Fibroblast of gingiva (primary cell): Measurements from ENCODE around the gene GPR176.

Experiments
- DNase-seq: peaks from one replicate; pipeline ENCODE4 v3.0.0-alpha.2; 2011; ENCODE audit warnings: low read depth

GPR176 gene, protein sequence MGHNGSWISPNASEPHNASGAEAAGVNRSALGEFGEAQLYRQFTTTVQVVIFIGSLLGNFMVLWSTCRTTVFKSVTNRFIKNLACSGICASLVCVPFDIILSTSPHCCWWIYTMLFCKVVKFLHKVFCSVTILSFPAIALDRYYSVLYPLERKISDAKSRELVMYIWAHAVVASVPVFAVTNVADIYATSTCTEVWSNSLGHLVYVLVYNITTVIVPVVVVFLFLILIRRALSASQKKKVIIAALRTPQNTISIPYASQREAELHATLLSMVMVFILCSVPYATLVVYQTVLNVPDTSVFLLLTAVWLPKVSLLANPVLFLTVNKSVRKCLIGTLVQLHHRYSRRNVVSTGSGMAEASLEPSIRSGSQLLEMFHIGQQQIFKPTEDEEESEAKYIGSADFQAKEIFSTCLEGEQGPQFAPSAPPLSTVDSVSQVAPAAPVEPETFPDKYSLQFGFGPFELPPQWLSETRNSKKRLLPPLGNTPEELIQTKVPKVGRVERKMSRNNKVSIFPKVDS

DNA sequence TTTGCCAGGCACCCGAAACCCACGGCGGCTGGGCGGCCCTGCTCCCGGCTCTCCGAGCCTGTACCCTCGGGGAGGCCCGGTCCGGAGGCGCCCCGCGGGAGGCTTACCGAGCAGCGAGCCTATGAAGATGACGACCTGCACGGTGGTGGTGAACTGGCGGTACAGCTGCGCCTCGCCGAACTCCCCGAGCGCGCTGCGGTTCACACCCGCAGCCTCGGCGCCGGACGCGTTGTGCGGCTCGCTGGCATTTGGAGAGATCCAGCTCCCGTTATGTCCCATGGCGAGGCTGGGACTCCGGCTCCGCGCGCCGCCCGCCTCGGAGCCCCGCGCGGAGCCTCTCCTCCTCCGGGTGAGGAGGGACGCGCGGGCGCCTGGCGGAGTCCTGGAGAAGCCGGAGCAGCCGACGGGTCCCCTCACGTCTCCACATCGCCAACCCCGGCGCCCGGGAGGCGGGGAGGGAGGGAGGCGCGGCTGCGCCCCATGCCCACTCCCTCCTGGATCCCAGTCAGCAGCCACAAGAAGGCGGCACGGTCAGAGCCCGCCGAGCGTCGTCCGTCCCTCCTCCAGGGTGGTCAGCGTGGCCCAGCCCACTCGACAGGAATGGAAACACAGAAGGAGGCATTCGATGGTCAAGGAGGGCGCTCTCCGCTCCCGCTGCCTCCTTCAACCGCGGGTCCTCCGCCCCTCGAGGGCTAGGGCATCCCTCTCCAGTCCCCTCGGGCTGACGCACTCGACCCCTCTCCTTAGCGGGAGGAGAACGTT is at the start of gene GPR176:
GPR176 (minus strand) TSS at position 519 of the 762 bp plus-strand sequence; CDS start at position 279, 240 bp downstream.
- peak; percentile 96 for DNase-seq

DNA sequence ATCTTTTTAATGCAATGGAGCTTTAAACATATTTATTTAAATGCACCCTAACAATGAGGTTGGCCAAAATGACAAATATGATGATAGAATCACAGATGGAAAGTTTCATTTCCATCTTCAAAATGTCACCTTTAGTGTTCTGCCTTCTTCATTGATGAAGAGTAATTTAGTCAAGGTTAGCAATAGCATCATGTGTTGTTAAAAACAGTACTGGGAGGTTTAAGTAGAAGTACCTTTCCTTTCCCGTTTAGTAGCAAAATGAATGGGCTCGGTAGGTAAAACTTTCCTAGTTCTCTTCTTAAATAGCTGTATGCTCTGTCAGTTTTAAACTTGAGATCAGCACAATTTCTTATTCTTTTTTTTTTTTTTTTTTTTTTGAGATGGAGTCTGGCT is 48.9 kb upstream of the GPR176 start:
- no peak for DNase-seq

DNA sequence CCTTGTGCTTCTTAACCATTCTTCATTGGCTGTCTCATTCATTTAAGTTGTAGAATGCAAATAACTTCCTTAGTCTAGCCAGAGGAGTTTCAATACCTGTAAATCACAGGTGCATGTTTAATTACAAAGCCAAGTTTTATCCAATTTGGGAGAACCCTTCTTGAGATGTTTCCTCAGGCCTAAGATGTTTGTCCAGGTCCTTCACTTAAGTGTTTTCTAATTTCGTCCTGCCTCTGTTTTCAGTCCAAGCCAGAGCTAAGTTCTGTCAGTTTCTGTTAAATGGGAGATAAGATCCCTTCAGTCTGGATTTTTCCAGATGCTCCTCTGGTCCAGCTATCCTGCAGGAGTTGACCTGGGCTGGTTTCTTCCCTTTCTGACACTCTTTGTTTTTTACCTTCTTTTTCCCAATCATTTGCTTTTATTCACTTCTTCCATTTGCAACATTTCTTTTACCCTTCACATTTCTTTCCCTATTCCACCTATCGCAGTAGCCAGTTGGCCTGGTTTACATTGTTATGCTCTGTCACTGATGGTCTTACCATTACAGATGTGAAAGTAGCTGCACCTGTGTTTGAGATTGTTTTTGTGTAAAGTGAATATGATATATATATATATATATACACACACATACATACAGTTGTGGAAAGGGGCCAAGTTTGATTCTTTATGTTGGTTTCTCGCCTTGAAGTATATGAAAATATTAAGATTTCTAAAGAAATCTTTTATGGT is 48.4 kb upstream of the GPR176 start:
- no peak for DNase-seq

DNA sequence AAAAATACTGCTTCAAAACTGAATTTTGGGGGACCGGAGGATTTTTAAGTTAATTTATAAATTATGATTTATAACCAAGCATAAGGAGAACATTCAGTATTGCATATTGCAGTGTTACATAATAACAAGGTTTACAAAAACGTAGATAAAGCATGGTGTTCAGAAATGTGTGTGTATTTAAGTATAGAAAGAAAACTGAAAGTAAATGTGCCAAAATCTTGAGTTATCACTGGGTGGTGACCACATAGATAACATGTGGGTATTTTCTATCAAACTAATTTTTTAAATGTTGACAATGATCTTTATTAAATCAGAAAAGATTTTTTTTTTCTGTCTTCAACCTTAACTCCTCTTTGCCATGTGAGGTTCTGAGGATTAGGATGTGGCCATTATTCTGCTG is 46.5 kb upstream of the GPR176 start:
- DNase-seq: no peak

DNA sequence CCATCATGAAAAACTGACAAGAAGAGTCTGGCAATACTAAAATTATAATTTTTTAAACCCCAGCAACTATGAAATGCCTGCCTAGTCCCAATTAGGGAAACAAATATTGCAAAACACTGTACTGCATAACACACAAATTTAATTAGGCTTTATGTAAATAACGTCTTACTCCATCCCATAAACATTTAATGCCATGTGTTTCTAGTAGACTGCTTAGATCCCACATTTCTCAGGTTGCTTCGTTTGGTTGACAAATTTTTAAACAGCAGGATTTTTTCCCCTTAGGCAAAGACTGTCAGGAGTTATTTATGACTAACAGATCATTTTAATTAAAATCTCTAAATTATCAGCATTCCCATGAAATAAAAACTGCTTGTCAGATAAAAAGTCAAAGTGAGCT is 43.7 kb upstream of the GPR176 start:
- peak; percentile 92 for DNase-seq

DNA sequence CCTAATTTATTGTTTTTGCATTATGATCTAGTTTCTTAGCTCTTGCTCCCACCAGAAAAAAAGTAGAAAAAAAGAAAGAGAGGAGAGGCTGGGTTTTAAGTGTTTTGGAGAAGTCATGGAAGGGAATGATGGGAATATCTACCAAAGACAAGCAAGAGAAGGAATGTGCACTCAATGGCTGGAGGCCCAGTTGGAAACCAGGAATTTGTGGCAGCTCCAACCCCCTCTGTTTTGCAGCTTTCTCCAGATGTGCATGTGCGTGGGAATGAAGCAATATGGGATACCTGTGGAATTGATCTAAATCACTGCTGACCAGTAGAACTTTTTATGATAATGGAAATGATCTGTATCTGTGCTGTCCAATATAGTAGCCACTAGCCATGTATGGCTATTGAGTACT is 41.0 kb upstream of the GPR176 start:
- DNase-seq: peak; percentile 50

DNA sequence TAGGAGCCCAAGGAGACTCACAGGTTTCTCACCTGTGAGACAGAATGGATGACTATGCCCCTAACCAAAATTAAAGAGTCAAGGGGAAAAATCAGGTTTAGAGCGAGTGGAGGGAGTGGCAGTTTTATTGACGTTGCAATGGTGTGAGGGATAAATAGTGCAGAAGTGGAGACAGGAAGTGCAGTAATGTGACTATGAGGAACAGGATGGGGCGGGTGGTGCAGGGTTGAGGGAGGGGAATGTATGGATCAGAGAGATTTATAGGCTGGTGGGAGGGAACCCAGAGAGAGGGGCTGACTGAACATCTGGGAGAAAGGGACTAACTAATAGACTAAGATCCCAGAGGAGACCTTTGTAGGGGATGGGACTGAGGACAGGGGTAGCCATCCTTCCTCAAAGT is 40.3 kb upstream of the GPR176 start:
- no peak for DNase-seq

DNA sequence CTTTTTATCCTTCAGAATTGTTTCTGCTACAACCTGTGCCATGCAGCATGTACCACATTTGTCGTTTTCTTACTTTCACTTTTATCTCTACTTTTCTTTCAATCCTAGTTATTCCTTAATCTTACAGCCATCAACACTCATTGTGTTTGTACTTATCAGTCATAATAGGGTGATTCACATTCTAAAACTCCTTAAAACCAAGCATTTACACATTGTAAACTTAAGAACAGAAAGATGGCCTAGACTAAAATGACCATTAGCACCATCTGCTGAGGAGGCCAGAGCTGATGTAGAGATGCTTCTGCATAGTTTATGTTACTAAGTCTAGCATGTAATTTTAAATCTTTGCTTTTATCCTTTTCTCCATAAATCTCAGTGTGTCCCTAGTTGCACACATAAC is 39.3 kb upstream of the GPR176 start:
- no peak for DNase-seq

DNA sequence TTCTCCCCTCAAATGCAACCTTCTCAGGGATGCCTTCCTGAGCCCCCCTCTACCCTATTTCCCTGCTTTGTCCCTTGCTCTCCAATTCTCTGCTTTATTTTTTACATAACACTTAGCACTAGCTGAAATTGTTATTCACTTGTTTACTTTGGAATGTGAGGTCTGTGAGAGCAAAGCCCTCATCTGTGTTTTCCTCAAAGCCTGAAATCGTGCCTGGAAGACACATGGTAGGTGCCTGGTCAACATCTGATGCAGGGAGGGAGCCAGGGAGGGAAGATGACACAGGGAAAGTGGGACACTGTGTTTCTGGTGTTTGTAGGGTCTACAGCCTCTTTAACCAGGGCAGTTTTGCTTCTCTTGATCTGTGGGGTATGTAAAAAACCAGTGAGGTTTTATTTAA is 37.4 kb upstream of the GPR176 start:
- no peak for DNase-seq

DNA sequence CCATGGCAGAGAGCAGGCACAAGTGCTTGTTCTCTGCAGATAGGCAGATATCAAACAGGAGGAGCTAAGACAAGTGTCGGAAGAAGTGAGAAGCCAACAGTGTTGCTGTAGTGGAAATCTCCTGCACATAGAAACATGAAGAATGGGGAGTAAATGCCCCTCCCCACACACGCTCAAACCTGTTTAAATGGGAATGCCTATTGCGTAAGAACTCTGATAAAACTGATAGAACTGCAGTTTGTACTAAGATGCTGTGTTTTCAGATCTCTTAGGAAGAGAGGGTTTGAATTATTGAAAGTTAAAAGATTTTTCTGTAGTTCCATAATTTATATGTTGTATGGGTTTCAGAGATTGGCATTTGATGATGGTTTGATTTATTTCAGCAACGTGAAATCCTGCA is 33.5 kb upstream of the GPR176 start:
- no peak for DNase-seq

DNA sequence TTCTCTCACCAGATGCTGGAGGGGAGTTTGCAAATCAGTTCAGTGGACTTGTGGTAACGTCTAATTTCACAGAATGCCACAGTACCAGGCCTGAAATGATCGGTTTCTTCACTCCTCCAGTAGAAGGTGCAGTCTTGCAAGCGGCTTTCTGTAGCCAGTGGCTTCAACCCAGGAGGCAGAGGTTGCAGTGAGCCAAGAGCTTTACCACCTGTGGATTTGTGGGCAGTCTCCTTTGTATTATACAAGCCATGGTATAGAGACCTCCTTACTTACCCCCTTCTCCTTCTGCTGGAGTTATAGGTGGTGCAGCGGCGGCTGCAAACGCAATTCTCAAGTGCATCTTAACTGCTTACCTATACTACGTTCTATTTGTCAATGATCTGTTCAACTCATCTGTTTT is 31.5 kb upstream of the GPR176 start:
- DNase-seq: no peak

DNA sequence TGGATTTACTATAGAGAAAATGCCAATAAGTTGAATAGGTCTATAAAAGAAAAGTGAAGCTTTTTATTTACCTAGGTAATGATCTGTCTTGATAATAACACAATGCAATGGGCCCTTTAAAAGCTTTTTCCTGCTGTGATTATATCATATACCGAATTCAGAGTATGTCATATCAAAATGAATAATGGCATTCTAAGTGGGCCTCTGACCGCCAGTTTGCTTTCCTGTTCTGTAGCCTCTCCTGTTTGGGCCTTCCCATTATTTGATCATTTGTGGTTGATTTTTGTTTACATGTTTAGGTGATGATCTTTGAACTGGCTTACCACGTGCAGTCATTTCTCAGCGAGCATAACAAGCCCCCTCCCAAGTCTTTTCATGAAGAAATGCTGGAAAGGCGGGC is 28.8 kb upstream of the GPR176 start:
- no peak for DNase-seq

DNA sequence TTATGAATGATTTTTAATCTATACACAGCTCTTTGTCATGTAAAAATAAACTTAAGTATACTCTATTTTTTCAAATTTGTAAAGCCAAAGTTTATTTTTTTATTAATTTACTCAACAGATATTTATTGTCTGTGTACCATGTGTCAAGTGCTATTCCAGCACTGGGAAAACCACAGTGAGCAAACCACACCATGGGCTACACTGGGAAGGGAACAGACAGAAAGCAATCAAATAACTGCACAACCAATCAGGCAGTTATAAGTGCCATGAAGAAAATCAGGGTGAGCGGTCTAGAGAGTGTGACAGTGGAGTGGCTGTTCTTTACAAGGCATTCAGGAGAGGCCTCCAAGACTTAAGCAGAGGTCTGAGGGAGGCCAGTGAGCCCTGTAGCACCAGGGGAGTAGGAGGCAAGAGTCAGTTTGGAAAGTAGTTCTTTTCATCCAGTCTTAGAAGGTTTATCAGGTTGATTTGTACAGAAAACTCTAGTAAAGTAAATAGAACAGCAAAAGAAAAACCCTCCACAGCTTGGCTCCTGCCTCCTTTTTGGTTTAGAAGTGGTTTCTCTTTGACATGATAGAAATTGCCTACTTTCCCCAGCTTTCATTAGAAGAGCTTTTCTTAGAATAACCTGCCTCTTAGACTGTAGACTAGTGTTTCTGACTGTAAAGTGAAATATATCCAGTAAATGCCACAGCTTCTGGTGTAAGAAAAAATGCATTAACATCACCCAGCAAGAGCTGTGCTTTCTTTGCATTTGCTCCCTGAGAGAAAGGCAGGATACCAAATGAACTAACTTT is 27.5 kb upstream of the GPR176 start:
- no peak for DNase-seq

DNA sequence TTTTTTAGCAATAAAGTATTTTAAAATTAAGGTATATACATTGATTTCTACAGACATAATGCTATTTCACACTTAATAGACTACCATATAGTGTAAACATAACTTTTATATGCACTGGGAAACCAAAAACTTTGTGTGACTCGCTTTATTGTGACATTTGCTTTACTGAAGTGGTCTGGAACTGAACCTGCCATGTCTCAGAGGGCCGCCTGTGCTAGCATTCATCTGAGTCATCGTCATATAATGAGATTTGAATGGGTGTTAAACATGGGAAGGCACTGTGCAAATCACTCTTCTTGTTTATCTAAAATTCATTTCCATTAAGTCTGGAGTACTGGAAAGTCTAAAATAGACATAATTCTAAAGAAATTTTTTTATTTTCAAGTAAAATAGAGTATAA is 26.8 kb upstream of the GPR176 start:
- no peak for DNase-seq

DNA sequence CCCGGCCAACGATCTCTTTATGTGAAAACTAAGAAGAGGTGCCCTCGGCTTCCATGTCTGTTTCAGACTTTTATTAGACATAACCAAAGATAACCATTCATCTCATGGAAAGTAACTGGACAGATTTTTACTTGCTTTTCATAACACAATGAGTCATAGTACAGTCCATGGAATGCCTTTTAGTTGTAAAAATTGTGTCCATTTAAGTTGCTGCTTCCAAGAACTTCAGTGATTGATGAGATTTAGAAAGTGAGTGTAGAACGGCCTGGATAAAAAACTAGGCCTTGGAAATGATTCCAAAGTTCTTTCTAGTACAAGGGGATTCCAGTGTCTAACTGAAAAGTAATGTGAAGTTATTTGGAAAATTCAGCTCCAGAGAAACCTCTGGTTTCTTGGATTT is 24.7 kb upstream of the GPR176 start:
- no peak for DNase-seq

DNA sequence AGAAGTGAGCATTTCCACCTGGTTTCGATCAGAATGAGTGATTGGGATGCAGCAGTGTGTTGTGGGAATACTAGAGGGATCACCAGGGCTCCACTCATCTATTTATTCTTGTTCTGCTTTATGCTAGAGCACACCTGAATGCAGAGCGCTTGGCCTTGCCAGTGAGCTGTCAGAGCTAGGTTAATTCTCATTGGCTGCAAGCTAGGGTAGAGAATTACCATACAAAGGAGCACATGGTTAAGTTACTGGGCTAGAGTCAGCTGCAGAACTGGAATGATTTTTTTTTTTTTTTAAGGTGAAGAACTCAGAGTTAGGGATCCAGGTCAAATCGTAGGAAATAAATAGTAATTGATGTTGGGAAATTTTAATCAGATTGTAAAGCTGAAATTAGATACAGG is 22.7 kb upstream of the GPR176 start:
- no peak for DNase-seq

DNA sequence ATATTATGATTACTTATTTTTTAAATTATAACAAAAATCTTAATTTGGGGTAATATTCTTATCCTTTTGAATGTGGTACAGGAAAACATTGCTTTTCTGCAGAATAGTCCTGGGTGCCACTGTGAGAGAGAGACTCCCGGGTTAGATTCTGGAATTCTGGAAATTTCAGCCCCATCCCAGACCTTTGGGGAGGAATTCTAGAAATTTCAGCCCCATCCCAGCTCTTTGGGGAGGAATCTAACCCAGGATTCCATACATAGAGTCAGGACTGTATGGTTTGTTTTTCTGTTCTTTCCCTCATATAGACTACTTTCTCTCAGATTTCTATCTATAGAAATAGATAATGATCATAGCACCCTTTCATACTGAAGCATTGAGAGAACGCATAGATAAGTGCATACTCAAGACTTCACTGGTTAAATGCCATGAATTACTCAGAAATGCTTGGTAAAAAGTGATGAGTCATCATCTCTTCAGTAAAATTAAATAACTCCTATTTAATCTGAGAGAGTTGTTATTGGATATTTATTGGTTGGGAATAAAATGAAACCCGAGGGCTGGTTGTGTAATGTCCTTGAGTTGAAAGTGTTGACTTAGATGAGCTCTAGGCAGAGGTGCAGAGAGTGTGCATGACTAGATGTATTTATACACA is 22.2 kb upstream of the GPR176 start:
- DNase-seq: peak; percentile 79

DNA sequence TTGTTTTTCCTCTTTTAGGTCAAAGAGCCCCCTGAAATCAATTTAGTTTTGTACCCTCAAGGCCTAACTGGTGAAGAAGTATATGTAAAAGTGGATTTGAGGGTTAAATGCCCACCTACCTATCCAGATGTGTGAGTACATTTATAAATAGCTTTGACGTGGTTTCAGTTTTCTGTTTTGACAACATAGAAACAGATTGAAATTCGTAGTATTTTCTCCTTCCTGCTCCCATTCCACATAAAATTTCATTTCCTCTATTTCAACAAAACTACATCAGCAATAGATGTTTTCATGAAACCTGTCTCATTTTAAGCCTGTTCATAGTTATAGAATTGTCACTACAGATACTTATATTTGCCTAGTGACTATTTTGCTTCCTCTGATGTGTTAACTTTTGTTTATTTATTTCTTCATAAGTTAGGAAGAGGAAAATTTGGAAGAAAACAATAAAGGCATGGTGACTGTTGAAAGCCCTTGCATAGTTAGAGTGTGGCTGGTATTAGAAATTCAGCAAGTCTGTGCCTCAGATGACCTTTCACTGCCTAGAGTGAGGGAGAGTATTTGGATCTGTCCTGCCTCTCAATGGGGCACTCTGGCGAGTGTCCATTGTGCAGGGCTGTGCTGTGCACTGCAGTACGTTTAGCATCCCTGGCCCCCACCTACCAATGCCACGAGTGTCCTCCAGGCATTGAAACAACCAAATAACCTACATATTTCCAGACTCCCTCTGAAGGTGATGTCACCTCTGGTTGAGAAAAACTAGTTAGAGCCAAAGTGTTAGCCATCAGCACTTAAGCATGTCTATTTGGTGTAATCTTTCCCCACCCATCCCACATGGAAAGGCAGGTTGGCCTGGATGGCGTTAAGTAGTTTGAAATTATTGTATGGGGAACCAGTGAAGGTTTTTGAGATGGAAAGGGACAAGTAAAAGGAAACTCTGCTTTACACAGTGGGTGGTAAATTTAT is 19.7 kb upstream of the GPR176 start:
- DNase-seq: no peak

DNA sequence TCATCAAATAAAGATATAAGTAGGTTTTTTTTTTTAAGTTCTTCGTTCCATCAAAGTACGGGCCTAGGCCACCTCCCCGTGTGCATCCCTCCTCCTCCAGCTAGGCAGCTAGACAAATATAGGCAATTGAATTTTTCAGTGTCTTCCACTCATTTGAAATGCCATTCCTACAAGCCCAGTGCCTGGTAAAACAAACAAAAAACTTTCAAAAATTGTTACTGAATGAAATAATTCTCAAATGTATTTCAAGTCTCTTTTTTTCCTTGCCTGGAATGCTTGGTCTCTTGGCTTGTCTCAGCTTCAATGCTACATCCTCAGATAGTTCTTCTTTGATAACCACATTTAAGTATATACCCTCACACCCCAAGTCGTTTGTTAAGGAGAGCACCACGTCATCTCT is 17.6 kb upstream of the GPR176 start:
- DNase-seq: no peak

DNA sequence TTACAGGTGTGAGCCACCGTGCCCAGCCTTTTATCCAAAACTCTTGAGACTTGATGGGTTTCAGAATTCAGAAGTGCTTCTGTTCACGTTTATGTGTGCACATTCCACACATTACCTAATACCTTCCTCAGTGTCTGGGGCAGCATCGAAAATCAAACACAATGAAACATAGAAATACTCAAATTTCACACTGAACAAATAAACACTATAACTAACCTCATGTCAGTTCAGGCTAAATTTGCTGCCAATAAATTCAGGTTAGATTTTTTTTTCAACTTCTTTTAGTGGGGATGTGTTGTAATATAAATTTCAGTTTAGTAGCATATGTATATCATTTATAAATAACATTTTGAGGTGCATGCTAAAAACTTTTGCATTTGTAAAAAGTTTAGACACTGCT is 16.6 kb upstream of the GPR176 start:
- no peak for DNase-seq
